Rectal smooth muscle tissue (tissue), 1 donor: ENCODE measurements around the gene GINS1.

Source experiments
- H3K27ac ChIP-seq: one replicate; pipeline ENCODE4 v1.7.0; 2013; ENCODE audit warnings: low read depth, low read length, inconsistent platforms
- H3K27me3 ChIP-seq: one replicate; pipeline ENCODE4 v1.7.0; 2013; ENCODE audit warnings: low read length; ENCODE audit not compliant: control insufficient read depth, insufficient read depth
- H3K36me3 ChIP-seq: one replicate; pipeline ENCODE4 v1.7.0; 2013; ENCODE audit warnings: low read length; ENCODE audit not compliant: control insufficient read depth, insufficient read depth
- H3K4me1 ChIP-seq: one replicate; pipeline ENCODE4 v1.7.0; 2013; ENCODE audit warnings: low read length; ENCODE audit not compliant: control insufficient read depth, insufficient read depth
- H3K4me3 ChIP-seq: one replicate; pipeline ENCODE4 v1.7.0; 2013; ENCODE audit warnings: low read length
- H3K9ac ChIP-seq: one replicate; pipeline ENCODE4 v1.7.0; 2013; ENCODE audit warnings: low read length

The GINS1 gene

GRCh38 chr20:25486377-25486776 is 78.9 kb downstream of the GINS1 start:
- Histone ChIP-seq H3K27ac (no peak overlapping the region), H3K27me3 (no peaks in the 10 kb centered on the region), H3K4me1 (no peaks in the 10 kb centered on the region), H3K9ac (no peak overlapping the region), H3K36me3 (no peaks in the 10 kb centered on the region), H3K4me3 (no peak overlapping the region)

- H3K36me3 ChIP-seq = no peaks in the 10 kb centered on the region
- H3K27ac ChIP-seq = no peak overlapping the region
- H3K27me3 ChIP-seq = no peaks in the 10 kb centered on the region
- no peak overlapping the region for H3K9ac ChIP-seq
- no peak overlapping the region for H3K4me3 ChIP-seq
- H3K4me1 ChIP-seq = no peaks in the 10 kb centered on the region
These were observed 79.8 kb downstream of the GINS1 start for GRCh38 chr20:25487306-25487705.

DNA sequence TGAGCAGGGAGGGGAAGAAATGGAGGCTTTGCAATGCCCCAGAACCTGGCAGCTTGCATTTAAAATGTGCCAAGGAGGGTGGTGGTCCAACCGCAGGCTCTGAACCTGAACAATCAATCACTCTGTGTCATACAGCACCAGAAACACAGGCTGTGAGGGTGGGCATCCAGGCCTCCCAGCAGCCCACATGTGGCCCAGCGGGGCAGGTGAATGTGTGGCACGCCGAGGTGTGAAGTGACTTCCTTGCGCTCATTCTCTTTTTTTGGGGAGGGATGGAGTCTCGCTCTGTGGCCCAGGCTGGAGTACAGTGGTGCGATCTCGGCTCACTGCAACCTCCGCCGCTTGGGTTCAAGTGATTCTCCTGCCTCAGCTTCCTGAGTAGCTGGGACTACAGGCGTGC is 80.5 kb downstream of the GINS1 start:
- H3K4me1 ChIP-seq = no peaks in the 10 kb centered on the region
- no peak overlapping the region for H3K27ac ChIP-seq
- no peaks in the 10 kb centered on the region for H3K36me3 ChIP-seq
- no peak overlapping the region for H3K4me3 ChIP-seq
- H3K27me3 ChIP-seq = no peaks in the 10 kb centered on the region
- H3K9ac ChIP-seq = no peak overlapping the region

GRCh38 chr20:25489221-25489871 is 81.9 kb downstream of the GINS1 start:
- Histone ChIP-seq H3K27ac (no peak overlapping the region), H3K36me3 (no peaks in the 10 kb centered on the region), H3K27me3 (no peaks in the 10 kb centered on the region), H3K4me1 (no peaks in the 10 kb centered on the region), H3K9ac (no peak overlapping the region), H3K4me3 (no peak overlapping the region)

GRCh38 chr20:25490656-25491445 is 83.4 kb downstream of the GINS1 start:
- no peaks in the 10 kb centered on the region for H3K4me1 ChIP-seq
- no peak overlapping the region for H3K27ac ChIP-seq
- no peaks in the 10 kb centered on the region for H3K36me3 ChIP-seq
- H3K4me3 ChIP-seq = no peak overlapping the region
- H3K27me3 ChIP-seq = no peaks in the 10 kb centered on the region
- no peak overlapping the region for H3K9ac ChIP-seq

DNA sequence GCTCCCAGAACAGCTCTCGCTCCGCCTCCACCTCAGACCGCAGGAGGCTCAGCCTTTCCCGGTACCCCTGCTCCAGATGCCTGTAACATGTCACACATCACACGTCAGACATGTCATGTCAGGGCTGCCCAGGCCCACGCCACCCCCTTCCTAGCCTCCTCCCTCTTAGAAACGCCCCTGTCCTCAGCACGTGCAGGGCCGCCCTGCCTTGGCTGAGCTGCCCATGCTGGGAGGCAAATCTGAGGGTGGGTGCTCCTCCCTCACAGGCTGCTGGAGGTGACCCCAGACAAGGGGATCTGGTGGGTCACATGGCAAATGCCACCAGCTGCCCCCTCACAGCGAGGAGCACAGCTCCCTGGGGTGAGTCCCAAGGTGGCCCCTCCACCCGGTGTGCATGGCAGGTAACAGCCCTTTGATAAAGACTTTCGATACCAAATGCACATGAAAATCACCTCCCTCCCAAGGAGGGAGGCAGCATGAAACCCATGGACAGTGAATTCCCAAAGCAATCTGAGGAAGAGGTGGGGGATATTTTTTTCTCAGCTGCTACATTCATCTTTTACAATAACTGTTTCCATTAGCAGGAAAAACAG is 84.1 kb downstream of the GINS1 start:
- Histone ChIP-seq H3K4me3 (no peak overlapping the region), H3K27ac (no peak overlapping the region), H3K4me1 (no peaks in the 10 kb centered on the region), H3K36me3 (no peaks in the 10 kb centered on the region), H3K9ac (no peak overlapping the region), H3K27me3 (no peaks in the 10 kb centered on the region)

GRCh38 chr20:25493137-25493536 is 85.7 kb downstream of the GINS1 start:
- Histone ChIP-seq H3K27ac (no peak overlapping the region), H3K9ac (no peak overlapping the region), H3K27me3 (no peaks in the 10 kb centered on the region), H3K4me3 (no peak overlapping the region), H3K36me3 (no peaks in the 10 kb centered on the region), H3K4me1 (no peaks in the 10 kb centered on the region)

DNA sequence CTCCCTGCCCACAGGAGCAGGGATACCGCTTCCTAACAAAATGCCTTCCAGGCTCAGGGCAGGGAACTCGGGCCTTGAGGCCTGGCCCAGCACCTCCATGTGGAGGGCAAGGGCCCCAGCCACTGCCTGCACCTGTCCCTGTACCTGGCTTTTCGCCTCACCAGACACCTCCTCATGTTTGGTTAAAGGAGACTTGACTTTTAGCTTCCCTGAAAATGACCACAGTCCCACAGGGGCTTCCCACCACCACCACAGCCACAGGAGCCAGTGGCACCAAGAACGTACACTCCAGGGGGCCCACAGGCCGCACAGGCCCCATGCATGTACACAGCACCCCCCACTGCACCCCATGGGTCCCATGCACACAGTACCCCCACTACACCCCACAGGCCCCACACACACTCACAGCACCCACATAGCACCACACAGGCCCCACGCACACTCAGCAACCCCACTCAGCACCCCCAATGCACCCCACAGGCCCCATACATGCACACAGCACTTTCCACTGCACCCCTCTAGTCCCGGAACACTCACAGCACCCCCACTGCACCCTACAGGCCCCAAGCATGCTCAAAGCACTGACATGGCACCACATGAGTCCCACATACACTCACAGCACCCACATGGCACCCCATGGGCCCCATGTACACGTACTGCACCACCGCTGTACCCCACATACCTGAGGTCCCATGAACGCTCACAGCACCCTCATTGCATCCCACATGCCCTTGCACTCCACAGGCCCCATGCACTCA is 86.5 kb downstream of the GINS1 start:
- Histone ChIP-seq H3K27me3 (no peaks in the 10 kb centered on the region), H3K4me3 (no peak overlapping the region), H3K27ac (no peak overlapping the region), H3K4me1 (no peaks in the 10 kb centered on the region), H3K9ac (no peak overlapping the region), H3K36me3 (no peaks in the 10 kb centered on the region)

DNA sequence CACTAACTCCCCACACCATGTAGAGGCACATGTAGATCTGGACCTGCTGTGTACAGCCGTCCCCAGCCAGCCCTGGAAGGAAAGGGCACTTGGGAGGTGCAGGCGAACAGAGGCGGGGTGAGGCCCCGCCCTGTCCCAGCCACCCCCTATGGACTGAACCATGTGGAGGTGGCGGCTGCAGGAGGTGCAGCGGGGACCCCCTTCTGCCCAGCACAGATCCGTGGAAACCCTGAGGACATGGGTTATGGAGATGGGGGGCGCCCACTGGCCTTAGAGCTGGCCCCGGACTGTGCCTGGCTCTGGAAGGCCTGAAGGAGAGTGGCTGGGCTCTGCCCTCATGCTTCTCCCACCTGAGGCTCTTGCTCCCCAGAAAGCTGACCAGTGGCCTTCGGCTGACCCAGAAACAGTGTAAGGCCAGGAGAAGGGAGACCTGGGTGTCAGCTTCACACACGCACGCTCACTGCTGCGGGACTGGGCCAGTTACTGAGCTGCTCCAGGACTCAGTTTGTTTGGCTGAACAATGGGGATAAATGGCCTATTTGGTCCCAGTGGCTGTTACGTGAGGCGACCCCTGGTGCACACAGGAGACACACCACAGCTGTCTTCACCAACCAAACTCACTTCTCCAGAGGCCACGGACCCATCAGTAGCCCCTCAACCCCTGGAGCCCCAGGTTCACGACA is 87.2 kb downstream of the GINS1 start:
- Histone ChIP-seq H3K9ac (no peak overlapping the region), H3K4me3 (no peak overlapping the region), H3K36me3 (no peaks in the 10 kb centered on the region)

GRCh38 chr20:25495189-25495824 is 87.8 kb downstream of the GINS1 start:
- H3K4me1 ChIP-seq = no peaks in the 10 kb centered on the region
- H3K9ac ChIP-seq = no peak overlapping the region
- no peak overlapping the region for H3K4me3 ChIP-seq
- no peak overlapping the region for H3K27ac ChIP-seq
- no peaks in the 10 kb centered on the region for H3K36me3 ChIP-seq
- H3K27me3 ChIP-seq = no peaks in the 10 kb centered on the region

More for the DNA sequence above, 87.2 kb downstream of the GINS1 start:
- Histone ChIP-seq H3K27ac (no peak overlapping the region), H3K4me1 (no peaks in the 10 kb centered on the region), H3K27me3 (no peaks in the 10 kb centered on the region)

DNA sequence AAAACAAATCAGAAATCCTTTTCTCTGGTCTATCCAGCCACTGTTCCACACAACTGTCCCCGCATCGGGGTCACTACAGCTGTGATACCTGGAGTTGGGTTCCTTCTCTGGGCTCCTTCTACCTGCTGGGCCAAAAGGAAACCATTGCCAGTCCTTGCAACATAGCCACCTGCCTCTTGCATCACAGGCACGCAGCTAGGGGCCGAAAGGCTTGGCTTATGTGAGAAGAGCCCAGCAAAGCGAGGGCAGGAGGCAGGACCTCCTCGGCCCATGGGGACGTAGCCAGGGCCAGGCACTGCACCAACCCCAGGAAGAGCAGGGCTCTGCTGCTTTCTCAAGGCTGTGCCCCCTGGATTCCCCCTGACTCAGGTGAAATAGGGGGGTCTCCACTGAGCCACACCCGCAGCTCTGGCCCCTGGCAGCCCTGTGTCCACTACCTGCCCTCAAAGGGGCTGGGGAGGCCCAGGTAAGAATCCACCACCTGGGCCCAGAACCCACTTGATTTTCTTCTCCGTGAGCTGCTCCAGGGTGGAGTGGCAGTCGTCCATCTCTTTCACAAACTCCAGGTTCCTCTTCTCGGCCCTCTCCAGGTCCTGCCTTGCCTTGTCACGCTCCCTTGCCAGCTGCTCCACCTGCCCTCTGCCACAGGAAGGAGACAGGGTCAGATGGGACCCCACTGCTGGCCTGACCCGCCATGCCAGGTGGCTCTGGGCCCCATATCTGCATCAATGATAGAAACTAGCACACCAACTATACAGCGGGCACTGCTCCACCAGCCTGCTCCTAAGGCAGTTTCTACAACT is 88.9 kb downstream of the GINS1 start:
- no peaks in the 10 kb centered on the region for H3K27me3 ChIP-seq
- no peaks in the 10 kb centered on the region for H3K36me3 ChIP-seq
- no peak overlapping the region for H3K27ac ChIP-seq
- no peak overlapping the region for H3K4me3 ChIP-seq
- no peaks in the 10 kb centered on the region for H3K4me1 ChIP-seq
- H3K9ac ChIP-seq = no peak overlapping the region
